PC-9 (cell line): ENCODE measurements around the gene CCR5AS.

Experiments
- EZH2 ChIP-seq: fragments of 200-600 bp; sonication (generic); IDR thresholded peaks from 2 replicates; pipeline ENCODE4 v1.8.0; 2017; ENCODE audit warnings: antibody characterized with exemption, low read depth
- TF ChIP-seq, protein P1 (sequence below): fragments of 200-600 bp; sonication (generic); conservative IDR thresholded peaks from 2 replicates; pipeline ENCODE4 v1.6.1; 2017; ENCODE audit warnings: mixed run types, antibody characterized with exemption, mild to moderate bottlenecking, moderate library complexity

DNA sequence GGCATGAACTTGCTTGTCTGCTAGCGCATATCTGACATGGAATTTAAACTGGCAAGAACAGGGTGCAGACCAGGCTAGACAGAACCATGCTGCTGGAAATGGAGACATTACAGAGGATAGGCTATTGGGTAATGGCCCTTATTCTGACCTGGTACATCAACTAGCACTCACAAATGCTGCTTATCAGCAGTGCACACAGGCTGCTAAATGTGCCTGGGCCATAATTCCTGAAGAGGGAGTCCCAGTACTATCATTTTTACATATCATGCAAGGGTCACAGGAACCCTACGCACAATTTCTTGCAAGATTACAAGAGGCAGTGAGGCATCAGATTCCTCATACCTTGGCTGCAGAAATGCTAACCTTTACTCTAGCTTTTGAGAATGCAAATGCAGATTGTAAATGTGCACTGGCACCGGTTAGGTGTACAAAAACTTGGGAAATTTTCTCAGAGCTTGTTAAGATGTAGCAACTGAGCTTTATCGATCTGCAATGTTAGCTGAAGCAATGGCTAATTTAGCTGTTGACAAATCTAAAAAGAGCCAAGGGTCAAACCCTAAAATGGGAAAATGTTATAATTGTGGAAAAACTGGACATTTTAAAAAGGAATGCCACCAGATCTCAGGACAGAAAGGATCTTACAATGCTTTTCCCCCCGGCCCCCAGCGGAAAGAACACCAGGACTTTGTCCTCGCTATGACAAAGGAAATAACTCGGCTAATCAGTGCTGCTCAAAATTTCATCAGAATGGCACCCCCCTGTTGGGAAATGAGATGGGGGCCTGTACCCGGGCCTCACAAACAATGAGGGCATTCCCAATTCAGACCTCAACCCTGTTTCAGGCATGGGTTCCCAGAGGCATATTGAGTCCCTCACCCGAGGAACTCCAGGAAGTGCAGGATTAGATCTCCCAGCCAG lies 21.3 kb upstream of the CCR5AS start:
- TF ChIP-seq, protein P1, sequence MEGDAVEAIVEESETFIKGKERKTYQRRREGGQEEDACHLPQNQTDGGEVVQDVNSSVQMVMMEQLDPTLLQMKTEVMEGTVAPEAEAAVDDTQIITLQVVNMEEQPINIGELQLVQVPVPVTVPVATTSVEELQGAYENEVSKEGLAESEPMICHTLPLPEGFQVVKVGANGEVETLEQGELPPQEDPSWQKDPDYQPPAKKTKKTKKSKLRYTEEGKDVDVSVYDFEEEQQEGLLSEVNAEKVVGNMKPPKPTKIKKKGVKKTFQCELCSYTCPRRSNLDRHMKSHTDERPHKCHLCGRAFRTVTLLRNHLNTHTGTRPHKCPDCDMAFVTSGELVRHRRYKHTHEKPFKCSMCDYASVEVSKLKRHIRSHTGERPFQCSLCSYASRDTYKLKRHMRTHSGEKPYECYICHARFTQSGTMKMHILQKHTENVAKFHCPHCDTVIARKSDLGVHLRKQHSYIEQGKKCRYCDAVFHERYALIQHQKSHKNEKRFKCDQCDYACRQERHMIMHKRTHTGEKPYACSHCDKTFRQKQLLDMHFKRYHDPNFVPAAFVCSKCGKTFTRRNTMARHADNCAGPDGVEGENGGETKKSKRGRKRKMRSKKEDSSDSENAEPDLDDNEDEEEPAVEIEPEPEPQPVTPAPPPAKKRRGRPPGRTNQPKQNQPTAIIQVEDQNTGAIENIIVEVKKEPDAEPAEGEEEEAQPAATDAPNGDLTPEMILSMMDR: no peak
- no peak for TF ChIP-seq EZH2
